Measurements from ENCODE around the gene WDR33.

DNA sequence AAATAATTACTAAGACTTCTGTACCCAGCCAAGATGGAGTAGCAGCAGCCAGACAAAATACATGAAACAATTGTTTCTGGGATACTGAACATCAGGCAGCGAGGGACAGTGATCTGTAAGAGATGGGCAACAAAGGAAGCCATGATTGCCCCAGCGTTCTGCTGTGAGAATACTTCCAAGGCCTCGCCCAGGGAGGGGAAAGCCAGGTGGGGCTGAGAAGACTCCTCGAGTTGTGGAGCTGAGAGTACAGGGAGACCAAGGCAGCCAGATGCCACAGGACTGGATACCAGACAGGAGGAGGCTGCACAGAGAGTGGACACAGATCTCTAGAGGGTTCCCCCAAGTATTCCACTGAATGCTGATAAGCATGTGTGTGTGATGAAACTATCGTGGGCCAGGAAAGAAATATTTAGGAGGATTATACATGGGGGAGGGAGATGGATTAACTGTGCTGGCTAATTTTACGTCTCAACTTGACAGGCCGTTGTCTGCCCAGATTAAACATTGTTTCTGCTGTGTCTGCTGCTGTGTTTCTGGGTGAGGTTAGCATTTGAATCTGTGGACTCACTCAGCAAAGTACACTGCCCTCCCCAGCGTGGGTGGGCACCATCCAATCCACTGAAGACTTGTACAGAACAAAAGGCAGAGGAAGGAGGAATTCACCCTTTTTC lies 125.4 kb downstream of the WDR33 start:
- no peak for TF ChIP-seq POLR2A (IDR thresholded peaks at IDR 0.05)
- TF ChIP-seq, protein P1, sequence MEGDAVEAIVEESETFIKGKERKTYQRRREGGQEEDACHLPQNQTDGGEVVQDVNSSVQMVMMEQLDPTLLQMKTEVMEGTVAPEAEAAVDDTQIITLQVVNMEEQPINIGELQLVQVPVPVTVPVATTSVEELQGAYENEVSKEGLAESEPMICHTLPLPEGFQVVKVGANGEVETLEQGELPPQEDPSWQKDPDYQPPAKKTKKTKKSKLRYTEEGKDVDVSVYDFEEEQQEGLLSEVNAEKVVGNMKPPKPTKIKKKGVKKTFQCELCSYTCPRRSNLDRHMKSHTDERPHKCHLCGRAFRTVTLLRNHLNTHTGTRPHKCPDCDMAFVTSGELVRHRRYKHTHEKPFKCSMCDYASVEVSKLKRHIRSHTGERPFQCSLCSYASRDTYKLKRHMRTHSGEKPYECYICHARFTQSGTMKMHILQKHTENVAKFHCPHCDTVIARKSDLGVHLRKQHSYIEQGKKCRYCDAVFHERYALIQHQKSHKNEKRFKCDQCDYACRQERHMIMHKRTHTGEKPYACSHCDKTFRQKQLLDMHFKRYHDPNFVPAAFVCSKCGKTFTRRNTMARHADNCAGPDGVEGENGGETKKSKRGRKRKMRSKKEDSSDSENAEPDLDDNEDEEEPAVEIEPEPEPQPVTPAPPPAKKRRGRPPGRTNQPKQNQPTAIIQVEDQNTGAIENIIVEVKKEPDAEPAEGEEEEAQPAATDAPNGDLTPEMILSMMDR (IDR thresholded peaks at IDR 0.05) = no peak
